Measurements from ENCODE around the gene ZMYM3. TPM values are rescaled to one million over a fixed set of nuclear protein-coding genes. Genes with fewer than 3 reads are reported as not detected.

ZMYM3 gene
- polyA plus RNA-seq, 3 donors = 4.6 to 6.4 (median 6.3) TPM

- WGBS, 3 donors = 88 to 96% (median 93%) methylated on average over 4 of the region's 4 CpGs
- H3K27ac ChIP-seq (ENCODE audit: low read depth, low read length) = no peak overlapping the region
These were observed 2.9 kb upstream of the ZMYM3 start for GRCh38 chrX:71256856-71257255.

GRCh38 chrX:71256051-71256450 lies 2.1 kb upstream of the ZMYM3 start:
- 74 to 75% (median 74%) methylated on average over 6 of the region's 6 CpGs for WGBS, 3 donors
- H3K27ac ChIP-seq (ENCODE audit: low read depth, low read length) = no peak overlapping the region

- WGBS, 3 donors = 0 to 33% (median 1%) methylated on average over 11 to 33 of the region's 35 CpGs
- no peak overlapping the region for H3K27ac ChIP-seq (ENCODE audit: low read depth, low read length)
These were observed 468 bp downstream of the ZMYM3 start for GRCh38 chrX:71253253-71254091.

GRCh38 chrX:71252221-71252620 lies 1.7 kb downstream of the ZMYM3 start:
- WGBS, 3 donors = 39 to 75% (median 40%) methylated on average over 2 of the region's 2 CpGs
- H3K27ac ChIP-seq (ENCODE audit: low read depth, low read length) = no peak overlapping the region

- WGBS, 3 donors = 25 to 63% (median 33%) methylated on average over 8 of the region's 8 CpGs
- H3K27ac ChIP-seq (ENCODE audit: low read depth, low read length) = no peak overlapping the region
These were observed 2.4 kb downstream of the ZMYM3 start for GRCh38 chrX:71251466-71251973.

GRCh38 chrX:71250841-71251240 lies 3.1 kb downstream of the ZMYM3 start:
- WGBS, 3 donors = 72 to 83% (median 75%) methylated on average over 8 to 9 of the region's 9 CpGs
- H3K27ac ChIP-seq (ENCODE audit: low read depth, low read length) = no peak overlapping the region

GRCh38 chrX:71245159-71245558 lies 8.8 kb downstream of the ZMYM3 start:
- no peak overlapping the region for H3K27ac ChIP-seq (ENCODE audit: low read depth, low read length)
- WGBS, 3 donors = 47 to 88% (median 76%) methylated on average over 2 of the region's 2 CpGs

- WGBS, 3 donors = 87 to 96% (median 92%) methylated on average over 9 of the region's 9 CpGs
- no peak overlapping the region for H3K27ac ChIP-seq (ENCODE audit: low read depth, low read length)
These were observed 9.4 kb downstream of the ZMYM3 start for GRCh38 chrX:71244359-71245128.

- 62 to 81% (median 68%) methylated on average over 6 of the region's 6 CpGs for WGBS, 3 donors
- H3K27ac ChIP-seq (ENCODE audit: low read depth, low read length) = no peak overlapping the region
These were observed 12.6 kb downstream of the ZMYM3 start for GRCh38 chrX:71241301-71241700.

- no peak overlapping the region for H3K27ac ChIP-seq (ENCODE audit: low read depth, low read length)
- 85 to 100% (median 94%) methylated on average over 2 to 3 of the region's 3 CpGs for WGBS, 3 donors
These were observed 14.2 kb downstream of the ZMYM3 start for GRCh38 chrX:71239781-71240180.

GRCh38 chrX:71236836-71237235 lies 17.1 kb downstream of the ZMYM3 start:
- H3K27ac ChIP-seq (ENCODE audit: low read depth, low read length) = no peak overlapping the region
- 80 to 100% (median 86%) methylated on average over 1 of the region's 1 CpG for whole genome bisulfite sequencing, 3 donors

GRCh38 chrX:71235482-71235881 lies 18.5 kb downstream of the ZMYM3 start:
- H3K27ac ChIP-seq (ENCODE audit: low read depth, low read length) = no peak overlapping the region
- WGBS, 3 donors = 73 to 85% (median 80%) methylated on average over 2 to 3 of the region's 3 CpGs

GRCh38 chrX:71228063-71228642 lies 25.8 kb downstream of the ZMYM3 start:
- WGBS, 3 donors = 83 to 98% (median 91%) methylated on average over 1 of the region's 1 CpG
- H3K27ac ChIP-seq (ENCODE audit: low read depth, low read length) = no peak overlapping the region

- 59 to 87% (median 79%) methylated on average over 5 of the region's 5 CpGs for WGBS, 3 donors
- H3K27ac ChIP-seq (ENCODE audit: low read depth, low read length) = no peak overlapping the region
These were observed 26.4 kb downstream of the ZMYM3 start for GRCh38 chrX:71227370-71228062.

- WGBS, 3 donors = 59 to 70% (median 69%) methylated on average over 5 of the region's 5 CpGs
- H3K27ac ChIP-seq (ENCODE audit: low read depth, low read length) = no peak overlapping the region
These were observed 28.3 kb downstream of the ZMYM3 start for GRCh38 chrX:71225676-71226075.

- WGBS, 3 donors = 29 to 50% (median 48%) methylated on average over 2 of the region's 2 CpGs
- H3K27ac ChIP-seq (ENCODE audit: low read depth, low read length) = no peak overlapping the region
These were observed 28.9 kb downstream of the ZMYM3 start for GRCh38 chrX:71225009-71225408.

- 82 to 85% (median 82%) methylated on average over 13 to 32 of the region's 32 CpGs for WGBS, 3 donors
- no peak overlapping the region for H3K27ac ChIP-seq (ENCODE audit: low read depth, low read length)
These were observed 29.7 kb downstream of the ZMYM3 start for GRCh38 chrX:71224098-71224708.

GRCh38 chrX:71222929-71223328 lies 31.0 kb downstream of the ZMYM3 start, which contains the start of gene GJB1:
GJB1 (plus strand) TSS chrX:71223224; CDS start chrX:71223708, 484 bp downstream.
- 70 to 87% (median 82%) methylated on average over 8 to 18 of the region's 18 CpGs for WGBS, 3 donors

More at GRCh38 chrX:71222929-71223328, 31.0 kb downstream of the ZMYM3 start, which contains the start of gene GJB1:
- no peak within 1 kb of the TSS for H3K27ac ChIP-seq (ENCODE audit: low read depth, low read length)
